Epidermal melanocyte (primary cell): ENCODE measurements around the gene GARNL3.

Experiments
- DNase-seq: peaks from one replicate; pipeline ENCODE4 v3.0.0; 2011; ENCODE audit warnings: low spot score; ENCODE audit not compliant: insufficient read length

Gene GARNL3, protein sequence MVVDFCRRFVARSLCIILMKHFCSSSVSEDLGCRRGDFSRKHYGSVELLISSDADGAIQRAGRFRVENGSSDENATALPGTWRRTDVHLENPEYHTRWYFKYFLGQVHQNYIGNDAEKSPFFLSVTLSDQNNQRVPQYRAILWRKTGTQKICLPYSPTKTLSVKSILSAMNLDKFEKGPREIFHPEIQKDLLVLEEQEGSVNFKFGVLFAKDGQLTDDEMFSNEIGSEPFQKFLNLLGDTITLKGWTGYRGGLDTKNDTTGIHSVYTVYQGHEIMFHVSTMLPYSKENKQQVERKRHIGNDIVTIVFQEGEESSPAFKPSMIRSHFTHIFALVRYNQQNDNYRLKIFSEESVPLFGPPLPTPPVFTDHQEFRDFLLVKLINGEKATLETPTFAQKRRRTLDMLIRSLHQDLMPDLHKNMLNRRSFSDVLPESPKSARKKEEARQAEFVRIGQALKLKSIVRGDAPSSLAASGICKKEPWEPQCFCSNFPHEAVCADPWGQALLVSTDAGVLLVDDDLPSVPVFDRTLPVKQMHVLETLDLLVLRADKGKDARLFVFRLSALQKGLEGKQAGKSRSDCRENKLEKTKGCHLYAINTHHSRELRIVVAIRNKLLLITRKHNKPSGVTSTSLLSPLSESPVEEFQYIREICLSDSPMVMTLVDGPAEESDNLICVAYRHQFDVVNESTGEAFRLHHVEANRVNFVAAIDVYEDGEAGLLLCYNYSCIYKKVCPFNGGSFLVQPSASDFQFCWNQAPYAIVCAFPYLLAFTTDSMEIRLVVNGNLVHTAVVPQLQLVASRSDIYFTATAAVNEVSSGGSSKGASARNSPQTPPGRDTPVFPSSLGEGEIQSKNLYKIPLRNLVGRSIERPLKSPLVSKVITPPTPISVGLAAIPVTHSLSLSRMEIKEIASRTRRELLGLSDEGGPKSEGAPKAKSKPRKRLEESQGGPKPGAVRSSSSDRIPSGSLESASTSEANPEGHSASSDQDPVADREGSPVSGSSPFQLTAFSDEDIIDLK

GRCh38 chr9:127264462-127265219, at the start of gene GARNL3:
Gene GARNL3, plus strand, starts transcription at chr9:127264774. Its CDS starts 104 bp downstream, at chr9:127264878.
- no peak for DNase-seq

DNA sequence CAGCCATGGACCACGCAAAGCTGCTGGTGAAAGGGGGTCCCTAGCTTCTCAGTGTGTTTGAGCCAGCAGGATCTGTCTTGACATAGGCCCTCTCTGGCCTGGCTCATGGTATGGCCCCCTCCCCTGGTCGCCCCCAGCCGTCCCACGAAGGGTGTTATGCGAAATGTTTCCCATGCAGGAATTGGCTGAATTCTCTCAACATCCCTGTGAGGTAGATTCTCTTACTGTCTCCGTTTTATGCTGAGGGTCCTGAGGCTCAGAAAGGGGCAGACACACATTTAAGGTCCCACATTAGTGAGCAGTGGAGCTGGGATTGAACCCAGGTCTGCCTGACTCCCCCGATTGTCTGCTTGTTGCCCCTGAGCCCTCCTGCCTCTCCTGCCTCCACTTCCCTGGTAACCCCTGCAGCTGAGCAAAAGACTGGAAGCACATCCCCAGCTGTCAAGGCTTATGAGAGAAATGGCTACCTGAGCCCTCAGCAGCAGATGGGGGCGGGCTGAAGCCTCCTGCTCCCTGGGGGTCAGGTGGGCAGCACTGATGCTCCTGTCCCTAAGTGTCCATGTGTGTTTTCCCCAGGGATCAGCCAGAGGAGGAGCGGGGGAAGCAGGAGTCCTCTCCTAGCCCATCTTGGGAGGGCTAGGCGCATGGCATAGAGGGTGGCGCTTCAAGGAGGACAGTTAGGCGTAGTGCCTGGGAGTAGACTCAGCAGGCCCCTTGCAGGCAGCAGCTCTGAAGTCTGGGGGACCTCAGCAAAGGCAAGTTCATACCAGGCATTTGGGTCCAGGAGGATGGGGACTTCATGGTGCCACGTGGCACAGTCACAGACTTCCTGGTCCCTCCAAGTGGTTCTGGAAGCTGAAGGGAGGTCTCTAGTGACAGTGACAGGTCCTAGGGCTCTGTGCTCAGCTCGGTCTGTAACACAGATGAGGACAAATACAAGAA, 49.0 kb upstream of the GARNL3 start:
- no peak for DNase-seq

GRCh38 chr9:127216210-127216887, 48.2 kb upstream of the GARNL3 start:
- no peak for DNase-seq

- DNase-seq = no peak
These were observed 47.7 kb upstream of the GARNL3 start for GRCh38 chr9:127216888-127217217.

DNA sequence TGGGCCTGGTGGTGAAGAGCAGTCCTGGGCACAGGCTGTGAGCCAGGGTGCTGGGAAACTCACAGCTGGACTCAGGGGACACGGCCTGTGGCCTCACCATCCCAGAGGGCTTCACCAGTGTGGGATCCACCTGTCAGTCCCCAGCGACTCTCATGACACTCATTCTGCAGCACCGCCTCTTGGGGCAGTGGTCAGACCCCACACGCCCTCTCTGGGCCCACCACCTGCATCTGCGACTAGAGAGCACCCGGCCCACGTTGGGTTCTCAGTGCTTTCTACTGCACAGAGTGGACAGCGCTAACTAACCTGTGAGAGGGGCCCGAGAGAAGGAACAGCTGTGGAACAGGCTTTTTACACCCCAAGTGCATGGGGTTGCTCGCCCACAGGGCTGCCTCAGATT, 45.8 kb upstream of the GARNL3 start:
- no peak for DNase-seq

GRCh38 chr9:127219520-127219919, 45.1 kb upstream of the GARNL3 start:
- no peak for DNase-seq

- no peak for DNase-seq
These were observed 42.9 kb upstream of the GARNL3 start for GRCh38 chr9:127221695-127222094.

GRCh38 chr9:127222388-127223095, 42.0 kb upstream of the GARNL3 start:
- no peak for DNase-seq

DNA sequence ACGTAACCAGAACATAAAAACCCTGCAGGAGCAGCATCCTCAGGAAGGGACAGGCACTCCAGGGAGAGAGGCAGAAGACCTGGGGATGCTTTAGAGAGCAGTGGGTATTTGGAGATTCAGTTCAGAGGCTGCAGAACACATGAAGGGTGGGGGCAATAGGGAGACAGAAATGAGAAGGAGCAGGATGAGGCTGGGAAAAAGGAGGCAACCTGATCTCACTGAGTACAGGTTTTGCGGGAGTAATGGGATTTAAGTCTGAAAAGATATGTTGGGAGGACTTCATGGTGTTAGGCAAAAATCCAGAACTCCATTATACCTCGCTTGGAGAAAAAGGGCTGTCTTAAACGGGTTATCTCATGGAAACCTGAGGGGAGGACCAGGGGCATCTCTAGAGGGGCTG, 41.3 kb upstream of the GARNL3 start:
- DNase-seq = no peak

DNA sequence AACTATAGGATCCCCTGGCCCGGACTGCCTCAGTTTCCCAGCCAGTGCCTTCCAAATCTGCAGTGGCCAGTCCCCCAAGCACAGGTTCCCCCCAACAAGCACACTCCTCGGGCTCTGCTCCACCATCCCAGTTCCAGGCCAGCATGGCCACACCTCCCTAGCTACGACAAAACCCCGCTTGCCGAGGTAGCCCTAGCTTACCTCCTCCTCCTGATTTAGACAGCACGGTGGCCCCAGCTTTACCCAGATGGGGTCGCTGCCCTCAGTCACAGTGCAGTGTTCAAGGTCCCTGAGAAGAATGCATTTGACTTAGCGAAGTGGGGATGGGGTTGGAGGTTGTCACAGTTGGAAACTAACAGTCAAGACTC, 40.8 kb upstream of the GARNL3 start:
- no peak for DNase-seq

DNA sequence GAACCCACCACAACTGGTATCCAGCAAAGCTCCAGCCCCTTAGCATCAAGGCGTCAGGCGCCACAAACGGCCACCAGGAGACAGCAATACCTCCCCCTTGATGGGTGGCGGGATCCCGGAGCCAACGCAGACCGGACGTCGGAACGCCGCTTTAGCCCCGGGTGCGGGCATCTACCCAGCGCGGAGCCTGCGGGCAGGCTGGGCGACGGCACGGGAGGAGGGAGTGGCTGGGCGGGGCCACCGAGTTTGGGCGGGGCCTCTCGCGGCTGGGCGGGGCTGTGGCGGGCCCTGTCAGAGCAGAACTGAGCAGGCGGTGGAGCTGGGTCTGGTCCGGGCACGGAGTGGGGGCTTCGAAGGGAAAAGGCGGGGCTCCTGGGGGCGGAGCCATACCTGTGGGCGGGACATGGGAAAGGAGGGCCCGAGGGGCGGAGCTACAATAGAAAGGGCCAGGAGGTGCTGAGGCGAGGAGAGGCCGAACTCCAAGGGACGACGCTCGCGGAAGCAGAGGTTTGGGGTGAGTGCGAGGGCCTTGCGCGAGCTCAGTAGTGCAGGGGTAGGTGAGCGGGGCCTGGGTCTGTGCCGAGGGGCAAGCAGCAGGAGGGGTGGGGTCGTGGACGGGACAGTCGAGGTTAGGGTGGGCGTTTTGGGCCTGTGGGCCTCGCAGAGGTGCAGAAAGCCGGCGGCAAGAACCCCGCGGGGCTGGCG, 40.2 kb upstream of the GARNL3 start:
- peak; percentile 93 for DNase-seq

GRCh38 chr9:127224883-127225739, 39.5 kb upstream of the GARNL3 start:
- DNase-seq = peak; percentile 98

GRCh38 chr9:127225801-127226625, 38.6 kb upstream of the GARNL3 start:
- no peak for DNase-seq

DNA sequence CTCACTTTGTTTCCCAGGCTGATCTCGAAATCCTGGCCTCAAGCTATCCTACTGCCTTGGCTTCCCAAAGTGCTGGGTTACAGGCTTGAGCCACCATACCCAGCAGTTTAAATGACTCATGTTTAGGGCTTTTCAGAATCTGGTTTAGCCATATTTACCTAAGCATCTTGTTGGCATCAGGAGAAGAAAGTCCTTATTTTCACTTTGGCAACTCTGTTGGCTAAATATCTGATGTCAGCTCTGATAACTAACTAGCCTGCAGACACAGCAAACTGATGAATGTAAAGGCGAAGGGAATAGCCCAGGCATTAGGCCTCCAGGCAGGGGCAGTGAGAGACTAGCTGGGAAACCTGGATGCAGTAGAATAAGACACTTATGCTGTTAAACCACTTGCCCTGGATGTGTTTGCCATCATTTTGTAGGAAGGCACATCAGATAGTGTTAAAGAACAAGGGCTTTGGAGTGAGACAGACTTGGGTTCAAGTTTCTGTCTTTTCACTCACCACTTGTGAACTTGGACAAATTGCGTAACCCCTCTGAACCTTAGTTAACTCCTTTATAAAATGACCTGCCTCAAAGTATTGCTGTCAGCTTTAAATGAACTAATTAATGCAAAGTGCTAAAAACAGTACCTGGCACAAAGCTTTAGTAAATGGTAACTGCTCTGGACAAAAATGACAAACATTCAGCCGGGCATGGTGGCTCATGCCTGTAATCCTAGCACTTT, 34.7 kb upstream of the GARNL3 start:
- DNase-seq = no peak

DNA sequence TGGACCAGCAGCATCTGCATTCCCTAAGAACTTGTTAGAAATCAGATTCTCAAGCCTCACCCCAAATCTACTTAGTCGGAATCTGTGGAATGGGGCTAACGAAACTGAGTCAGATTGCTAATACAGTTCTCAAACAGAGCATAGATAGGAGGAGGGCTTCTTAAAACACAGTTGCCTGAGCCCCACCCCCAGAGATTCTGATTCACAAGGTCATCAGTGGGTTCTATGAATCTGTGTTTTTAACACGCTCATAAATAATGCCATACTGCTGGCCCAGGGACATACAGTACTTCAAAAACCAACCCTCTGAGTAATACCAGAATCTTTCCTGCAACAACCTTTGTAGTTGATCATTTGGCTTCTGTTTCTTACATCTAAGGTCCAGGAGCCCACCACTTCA, 32.9 kb upstream of the GARNL3 start:
- DNase-seq = no peak
